Psoas muscle (tissue), 8 donors: ENCODE measurements around the gene NQO1. TPM values are rescaled to one million over a fixed set of nuclear protein-coding genes. Genes with fewer than 3 reads are reported as not detected.

Experiments used
- ATAC-seq, 4 donors: fragments of 200-7000 bp; cut with Tn5 transposase; one replicate each; pipeline ENCODE4 v1.9.1; 2020; ENCODE audit warnings: moderate library complexity in 3 of 4, mild to moderate bottlenecking in 2 of 4
- DNase-seq, 2 donors: peaks; one replicate each; pipeline ENCODE4 v3.0.0-alpha.2; 2020
- H3K27ac ChIP-seq: fragments of 200-600 bp; one replicate; pipeline ENCODE4 v1.8.0; 2022
- H3K27me3 ChIP-seq, 3 donors: fragments of 200-600 bp in 1 of 3; one replicate each; pipeline versions ENCODE4 v1.6.1 to v1.8.0; 2013 to 2022; ENCODE audit warnings: low read length in 2 of 3, mild to moderate bottlenecking in 2 of 3, moderate library complexity in 1 of 3; ENCODE audit not compliant: insufficient read depth in 3 of 3
- H3K36me3 ChIP-seq, 2 donors: fragments of 200-600 bp in 1 of 2; one replicate each; pipeline versions ENCODE4 v1.6.1 to v1.8.0; 2013 to 2022; ENCODE audit warnings: low read depth in 1 of 2, mild to moderate bottlenecking in 1 of 2, moderate library complexity in 1 of 2; ENCODE audit not compliant: insufficient read depth in 1 of 2
- H3K4me1 ChIP-seq: fragments of 200-600 bp; one replicate; pipeline ENCODE4 v1.8.0; 2022
- H3K4me3 ChIP-seq: fragments of 200-600 bp; one replicate; pipeline ENCODE4 v1.8.0; 2022; ENCODE audit warnings: mild to moderate bottlenecking
- H3K9me3 ChIP-seq: fragments of 200-600 bp; one replicate; pipeline ENCODE4 v1.8.0; 2022
- WGBS, 3 donors: extraction: QIAGEN DNeasy Blood & Tissue Kit; methylation state at CpG; one replicate each; pipeline versions ENCODE4 v1.1.6 to v1.1.7; 2013; 5-methylcytosine and 5-hydroxymethylcytosine counted together
- intact Hi-C, 2 donors: fragments of 100-400 bp; cut with DNase I; formaldehyde crosslinking; loops; one replicate each; pipeline versions ENCODE4 v1.11.0 to v1.14.2; 2022
- polyA plus RNA-seq, 3 donors: library from polyadenylated mRNA; stranded (reverse); fragments of 200-250 nt; gene quantifications; one replicate each; pipeline ENCODE4 v1.2.3, GENCODE V29; 2013
- total RNA-seq, 4 donors: library from RNA; stranded (reverse); fragmentation: NEBNext Ultra II Directional in 2 of 4; extraction: Animal tissue kit (Norgen Biotek cat#: 25700) in 2 of 4; gene quantifications; one replicate each; pipeline versions ENCODE4 v1.2.1 to v1.2.4, GENCODE V29; 2021 to 2023
- TF ChIP-seq, protein P1 (sequence below): fragments of 200-600 bp; IDR thresholded peaks from one replicate; pipeline ENCODE4 v1.8.0; 2022; ENCODE audit warnings: antibody characterized with exemption
- donor health status: healthy with polysubstance abuse.
- donor health status: DM: no; HTN: no; CAD: no; lungs with moderate emphysema.
- donor health status: Bipolar disorder and iron deficiency.
- donor health status: healthy.
- donor health status: DM: yes; HTN: yes; CAD: no.
- donor health status: DM: no; HTN: no; CAD: no.
- donor health status: DM: no; HTN: no; CAD: no.
- donor health status: DM: yes; HTN: yes; CAD: no.

The NQO1 gene
- total and polyA plus RNA-seq, 7 donors, result 12.1 to 186 (median 47.1) TPM

DNA sequence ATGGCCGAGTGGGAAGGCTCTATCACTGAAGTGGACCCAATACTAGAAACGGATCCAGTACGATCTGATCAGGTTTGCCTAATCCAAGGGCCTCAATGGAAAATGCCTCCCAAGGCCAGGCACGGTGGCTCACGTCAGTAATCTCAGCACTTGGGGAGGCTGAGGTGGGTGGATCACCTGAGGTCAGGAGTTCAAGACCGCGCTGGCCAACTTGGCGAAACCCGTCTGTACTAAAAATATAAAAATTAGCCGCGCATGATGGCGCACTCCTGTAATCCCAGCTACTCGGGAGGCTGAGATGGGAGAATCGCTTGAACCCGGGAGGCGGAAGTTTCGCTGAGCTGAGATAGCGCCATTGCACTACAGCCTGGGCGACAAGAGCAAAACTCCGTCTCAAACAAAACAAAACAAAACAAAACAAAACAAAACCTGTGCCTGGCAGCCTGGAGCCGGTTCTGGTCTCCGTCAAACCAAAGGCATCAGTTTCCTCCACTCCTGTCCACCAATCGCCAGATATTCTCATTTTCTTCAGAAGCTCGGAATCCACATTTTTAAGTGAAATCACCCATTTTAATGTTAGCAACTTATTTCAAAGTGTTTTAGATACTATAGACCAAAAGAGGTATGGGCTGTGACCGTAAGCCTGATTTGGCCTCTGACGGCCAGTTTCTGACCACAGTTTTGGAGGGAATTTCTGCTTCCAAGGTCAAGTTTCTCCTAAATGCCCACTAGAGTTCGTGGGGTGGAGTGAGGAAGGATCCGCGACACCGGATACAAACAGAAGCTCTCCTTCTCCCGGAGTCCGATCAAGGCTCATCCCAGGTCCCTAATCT, 664 bp downstream of the NQO1 start:
- Histone ChIP-seq H3K27ac (peak overlapping the region; percentile 80), H3K27me3 (no peaks in the 10 kb centered on the region), H3K36me3 (peaks cover 0 to 17% of the 10 kb centered on the region in 2 donors), H3K4me1 (peaks cover 18% of the 10 kb centered on the region), H3K9me3 (no peaks in the 10 kb centered on the region), H3K4me3 (peak overlapping the region; percentile 78)
- 66 to 70% (median 66%) methylated on average over 32 of the region's 32 CpGs for WGBS, 3 donors
- ATAC-seq, result peak in 1 of 4 donors; percentile 10
- TF ChIP-seq, protein P1, sequence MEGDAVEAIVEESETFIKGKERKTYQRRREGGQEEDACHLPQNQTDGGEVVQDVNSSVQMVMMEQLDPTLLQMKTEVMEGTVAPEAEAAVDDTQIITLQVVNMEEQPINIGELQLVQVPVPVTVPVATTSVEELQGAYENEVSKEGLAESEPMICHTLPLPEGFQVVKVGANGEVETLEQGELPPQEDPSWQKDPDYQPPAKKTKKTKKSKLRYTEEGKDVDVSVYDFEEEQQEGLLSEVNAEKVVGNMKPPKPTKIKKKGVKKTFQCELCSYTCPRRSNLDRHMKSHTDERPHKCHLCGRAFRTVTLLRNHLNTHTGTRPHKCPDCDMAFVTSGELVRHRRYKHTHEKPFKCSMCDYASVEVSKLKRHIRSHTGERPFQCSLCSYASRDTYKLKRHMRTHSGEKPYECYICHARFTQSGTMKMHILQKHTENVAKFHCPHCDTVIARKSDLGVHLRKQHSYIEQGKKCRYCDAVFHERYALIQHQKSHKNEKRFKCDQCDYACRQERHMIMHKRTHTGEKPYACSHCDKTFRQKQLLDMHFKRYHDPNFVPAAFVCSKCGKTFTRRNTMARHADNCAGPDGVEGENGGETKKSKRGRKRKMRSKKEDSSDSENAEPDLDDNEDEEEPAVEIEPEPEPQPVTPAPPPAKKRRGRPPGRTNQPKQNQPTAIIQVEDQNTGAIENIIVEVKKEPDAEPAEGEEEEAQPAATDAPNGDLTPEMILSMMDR, result no peak
- DNase-seq, result no peak
- intact Hi-C loops, result no loop called here

DNA sequence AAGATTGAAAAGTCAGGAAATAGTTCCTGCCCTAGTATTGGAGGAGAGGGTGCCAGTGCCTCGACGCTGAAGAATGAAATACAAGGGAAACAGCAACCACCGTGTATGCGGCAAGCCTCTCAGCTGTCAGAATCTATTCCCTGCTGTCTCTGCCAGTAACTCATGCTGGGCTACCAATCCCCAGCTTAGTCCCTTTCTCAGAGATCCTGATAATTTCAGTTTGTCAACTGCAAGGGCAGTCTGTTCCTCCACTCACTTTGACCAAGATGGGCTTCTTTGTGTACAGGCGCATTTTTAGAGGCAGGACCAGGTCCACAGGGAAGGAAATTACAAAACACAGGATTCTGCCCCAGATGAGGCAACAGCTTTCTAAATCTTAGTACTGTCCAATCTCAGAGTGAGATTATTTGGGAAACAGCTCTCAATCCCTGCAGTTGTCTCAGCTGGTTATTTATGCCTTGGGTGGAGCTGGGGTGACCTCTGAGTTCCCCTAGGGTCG, 1.3 kb downstream of the NQO1 start:
- peak overlapping the region; percentile 80 for H3K27ac ChIP-seq
- DNase-seq (no peak), ATAC-seq (no peak)
- no peaks in the 10 kb centered on the region for H3K9me3 ChIP-seq
- no peaks in the 10 kb centered on the region for H3K27me3 ChIP-seq
- peaks cover 0 to 19% of the 10 kb centered on the region in 2 donors for H3K36me3 ChIP-seq
- 39 to 40% (median 40%) methylated on average over 6 of the region's 6 CpGs for WGBS, 3 donors
- TF ChIP-seq, protein P1, result no peak
- peaks cover 18% of the 10 kb centered on the region for H3K4me1 ChIP-seq
- intact Hi-C loops, result no loop called here
- H3K4me3 ChIP-seq, result peak overlapping the region; percentile 78

DNA sequence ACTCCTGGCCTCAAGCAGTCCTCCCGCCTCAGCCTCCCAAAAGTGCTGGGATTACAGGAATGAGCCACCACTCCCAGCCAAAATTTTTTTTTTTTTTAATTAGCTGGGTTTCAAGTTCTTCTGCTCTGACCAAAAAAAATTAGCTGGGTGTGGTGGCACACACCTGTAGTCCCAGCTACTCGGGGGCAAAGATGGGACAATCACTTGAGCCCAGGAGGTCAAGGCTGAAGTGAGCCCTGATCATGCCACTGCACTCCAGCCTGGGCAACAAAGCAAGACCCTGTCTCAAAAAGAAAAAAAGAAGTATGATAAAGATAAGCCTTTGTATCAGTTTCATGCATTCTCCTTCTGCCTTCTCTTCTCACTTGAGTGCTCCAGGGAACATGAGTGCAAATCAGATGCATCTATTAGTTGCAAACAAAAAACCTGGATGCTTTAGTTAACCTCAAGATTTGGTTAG, 1.9 kb downstream of the NQO1 start:
- no peak for ATAC-seq
- 92 to 96% (median 95%) methylated on average over 2 of the region's 2 CpGs for WGBS, 3 donors
- H3K27ac ChIP-seq, result peak overlapping the region; percentile 80
- DNase-seq, result no peak
- TF ChIP-seq, protein P1, result no peak
- H3K9me3 ChIP-seq, result no peaks in the 10 kb centered on the region
- intact Hi-C loops, result no loop called here
- no peaks in the 10 kb centered on the region for H3K27me3 ChIP-seq
- H3K4me1 ChIP-seq, result peaks cover 18% of the 10 kb centered on the region
- H3K4me3 ChIP-seq, result peak overlapping the region; percentile 78
- H3K36me3 ChIP-seq, result peaks cover 0 to 25% of the 10 kb centered on the region in 2 donors

DNA sequence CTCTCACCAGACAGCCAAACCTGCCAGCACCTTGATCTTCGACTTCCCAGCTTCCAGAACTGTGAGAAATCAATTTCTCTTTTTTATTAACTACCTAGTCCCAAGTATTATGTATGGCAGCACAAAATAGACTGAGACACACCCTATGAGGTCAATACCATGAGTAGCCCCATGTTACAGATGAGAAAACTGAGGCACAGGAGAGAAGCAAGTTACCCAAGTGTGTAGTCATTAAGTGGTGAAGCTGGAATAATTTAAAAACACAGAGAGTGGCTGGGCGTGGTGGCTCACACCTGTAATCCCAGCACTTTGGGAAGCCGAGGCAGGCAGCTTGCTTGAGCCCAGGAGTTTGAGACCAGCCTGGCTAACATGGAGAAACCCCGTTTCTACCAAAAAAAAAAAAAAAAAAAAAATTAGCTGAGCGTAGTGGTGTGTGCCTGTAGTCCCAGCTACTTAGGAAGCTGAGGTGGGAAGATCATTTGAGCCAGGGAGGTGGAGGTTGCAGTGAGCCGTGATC, 4.9 kb downstream of the NQO1 start:
- peaks cover 11% of the 10 kb centered on the region for H3K4me1 ChIP-seq
- no peak for DNase-seq
- no peaks in the 10 kb centered on the region for H3K9me3 ChIP-seq
- no peaks in the 10 kb centered on the region for H3K27me3 ChIP-seq
- TF ChIP-seq, protein P1, result no peak
- no peak overlapping the region for H3K27ac ChIP-seq
- no peak overlapping the region for H3K4me3 ChIP-seq
- H3K36me3 ChIP-seq, result peaks cover 0 to 53% of the 10 kb centered on the region in 2 donors
- no peak for ATAC-seq
- intact Hi-C loops, result no loop called here
- WGBS, 3 donors, result 89 to 92% (median 89%) methylated on average over 6 of the region's 6 CpGs
